ENCODE results near the gene COL9A3. TPM values are rescaled to one million over a fixed set of nuclear protein-coding genes. Genes with fewer than 3 reads are reported as not detected.

COL9A3 gene
- total and polyA plus RNA-seq, 2 of the 8 experiments (the other 6 are each of a cell fraction or from before 2014, with no cell fraction given), result 21.7 to 80.1 TPM

DNA sequence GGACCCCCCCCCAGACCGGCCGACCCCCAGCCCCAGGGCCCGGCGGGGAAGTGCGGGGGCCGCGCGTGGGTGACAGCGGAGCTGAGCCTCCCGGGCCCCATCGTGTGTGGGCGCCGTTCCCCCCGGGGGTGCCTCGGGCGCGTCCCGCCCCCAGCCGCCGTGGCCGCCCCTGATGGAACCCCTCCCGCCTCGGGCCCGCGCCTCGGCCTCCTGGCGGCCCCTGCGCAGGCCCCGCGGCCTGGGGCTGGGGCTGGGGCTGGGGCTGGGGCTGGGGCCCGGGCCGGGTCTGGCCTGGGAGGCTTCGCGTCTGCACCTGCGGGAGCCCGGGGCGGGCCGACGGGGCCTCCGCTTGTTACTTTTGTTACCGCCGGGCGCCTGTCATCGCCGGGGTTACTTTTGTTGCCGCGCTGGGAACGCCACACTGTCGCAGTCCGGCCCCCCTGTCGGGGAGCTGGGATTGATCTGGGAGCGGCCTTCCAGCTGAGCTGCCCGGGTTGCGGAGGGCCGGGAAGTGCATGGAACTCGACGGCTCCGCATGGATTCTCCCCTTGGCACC lies 11.6 kb upstream of the COL9A3 start (continued):
- TF ChIP-seq, protein P1, sequence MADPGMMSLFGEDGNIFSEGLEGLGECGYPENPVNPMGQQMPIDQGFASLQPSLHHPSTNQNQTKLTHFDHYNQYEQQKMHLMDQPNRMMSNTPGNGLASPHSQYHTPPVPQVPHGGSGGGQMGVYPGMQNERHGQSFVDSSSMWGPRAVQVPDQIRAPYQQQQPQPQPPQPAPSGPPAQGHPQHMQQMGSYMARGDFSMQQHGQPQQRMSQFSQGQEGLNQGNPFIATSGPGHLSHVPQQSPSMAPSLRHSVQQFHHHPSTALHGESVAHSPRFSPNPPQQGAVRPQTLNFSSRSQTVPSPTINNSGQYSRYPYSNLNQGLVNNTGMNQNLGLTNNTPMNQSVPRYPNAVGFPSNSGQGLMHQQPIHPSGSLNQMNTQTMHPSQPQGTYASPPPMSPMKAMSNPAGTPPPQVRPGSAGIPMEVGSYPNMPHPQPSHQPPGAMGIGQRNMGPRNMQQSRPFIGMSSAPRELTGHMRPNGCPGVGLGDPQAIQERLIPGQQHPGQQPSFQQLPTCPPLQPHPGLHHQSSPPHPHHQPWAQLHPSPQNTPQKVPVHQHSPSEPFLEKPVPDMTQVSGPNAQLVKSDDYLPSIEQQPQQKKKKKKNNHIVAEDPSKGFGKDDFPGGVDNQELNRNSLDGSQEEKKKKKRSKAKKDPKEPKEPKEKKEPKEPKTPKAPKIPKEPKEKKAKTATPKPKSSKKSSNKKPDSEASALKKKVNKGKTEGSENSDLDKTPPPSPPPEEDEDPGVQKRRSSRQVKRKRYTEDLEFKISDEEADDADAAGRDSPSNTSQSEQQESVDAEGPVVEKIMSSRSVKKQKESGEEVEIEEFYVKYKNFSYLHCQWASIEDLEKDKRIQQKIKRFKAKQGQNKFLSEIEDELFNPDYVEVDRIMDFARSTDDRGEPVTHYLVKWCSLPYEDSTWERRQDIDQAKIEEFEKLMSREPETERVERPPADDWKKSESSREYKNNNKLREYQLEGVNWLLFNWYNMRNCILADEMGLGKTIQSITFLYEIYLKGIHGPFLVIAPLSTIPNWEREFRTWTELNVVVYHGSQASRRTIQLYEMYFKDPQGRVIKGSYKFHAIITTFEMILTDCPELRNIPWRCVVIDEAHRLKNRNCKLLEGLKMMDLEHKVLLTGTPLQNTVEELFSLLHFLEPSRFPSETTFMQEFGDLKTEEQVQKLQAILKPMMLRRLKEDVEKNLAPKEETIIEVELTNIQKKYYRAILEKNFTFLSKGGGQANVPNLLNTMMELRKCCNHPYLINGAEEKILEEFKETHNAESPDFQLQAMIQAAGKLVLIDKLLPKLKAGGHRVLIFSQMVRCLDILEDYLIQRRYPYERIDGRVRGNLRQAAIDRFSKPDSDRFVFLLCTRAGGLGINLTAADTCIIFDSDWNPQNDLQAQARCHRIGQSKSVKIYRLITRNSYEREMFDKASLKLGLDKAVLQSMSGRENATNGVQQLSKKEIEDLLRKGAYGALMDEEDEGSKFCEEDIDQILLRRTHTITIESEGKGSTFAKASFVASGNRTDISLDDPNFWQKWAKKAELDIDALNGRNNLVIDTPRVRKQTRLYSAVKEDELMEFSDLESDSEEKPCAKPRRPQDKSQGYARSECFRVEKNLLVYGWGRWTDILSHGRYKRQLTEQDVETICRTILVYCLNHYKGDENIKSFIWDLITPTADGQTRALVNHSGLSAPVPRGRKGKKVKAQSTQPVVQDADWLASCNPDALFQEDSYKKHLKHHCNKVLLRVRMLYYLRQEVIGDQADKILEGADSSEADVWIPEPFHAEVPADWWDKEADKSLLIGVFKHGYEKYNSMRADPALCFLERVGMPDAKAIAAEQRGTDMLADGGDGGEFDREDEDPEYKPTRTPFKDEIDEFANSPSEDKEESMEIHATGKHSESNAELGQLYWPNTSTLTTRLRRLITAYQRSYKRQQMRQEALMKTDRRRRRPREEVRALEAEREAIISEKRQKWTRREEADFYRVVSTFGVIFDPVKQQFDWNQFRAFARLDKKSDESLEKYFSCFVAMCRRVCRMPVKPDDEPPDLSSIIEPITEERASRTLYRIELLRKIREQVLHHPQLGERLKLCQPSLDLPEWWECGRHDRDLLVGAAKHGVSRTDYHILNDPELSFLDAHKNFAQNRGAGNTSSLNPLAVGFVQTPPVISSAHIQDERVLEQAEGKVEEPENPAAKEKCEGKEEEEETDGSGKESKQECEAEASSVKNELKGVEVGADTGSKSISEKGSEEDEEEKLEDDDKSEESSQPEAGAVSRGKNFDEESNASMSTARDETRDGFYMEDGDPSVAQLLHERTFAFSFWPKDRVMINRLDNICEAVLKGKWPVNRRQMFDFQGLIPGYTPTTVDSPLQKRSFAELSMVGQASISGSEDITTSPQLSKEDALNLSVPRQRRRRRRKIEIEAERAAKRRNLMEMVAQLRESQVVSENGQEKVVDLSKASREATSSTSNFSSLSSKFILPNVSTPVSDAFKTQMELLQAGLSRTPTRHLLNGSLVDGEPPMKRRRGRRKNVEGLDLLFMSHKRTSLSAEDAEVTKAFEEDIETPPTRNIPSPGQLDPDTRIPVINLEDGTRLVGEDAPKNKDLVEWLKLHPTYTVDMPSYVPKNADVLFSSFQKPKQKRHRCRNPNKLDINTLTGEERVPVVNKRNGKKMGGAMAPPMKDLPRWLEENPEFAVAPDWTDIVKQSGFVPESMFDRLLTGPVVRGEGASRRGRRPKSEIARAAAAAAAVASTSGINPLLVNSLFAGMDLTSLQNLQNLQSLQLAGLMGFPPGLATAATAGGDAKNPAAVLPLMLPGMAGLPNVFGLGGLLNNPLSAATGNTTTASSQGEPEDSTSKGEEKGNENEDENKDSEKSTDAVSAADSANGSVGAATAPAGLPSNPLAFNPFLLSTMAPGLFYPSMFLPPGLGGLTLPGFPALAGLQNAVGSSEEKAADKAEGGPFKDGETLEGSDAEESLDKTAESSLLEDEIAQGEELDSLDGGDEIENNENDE (IDR thresholded peaks at IDR 0.05; ENCODE audit: insufficient replicate concordance, low read length), result no peak
- no peak for TF ChIP-seq POLR2A (IDR thresholded peaks at IDR 0.05; ENCODE audit: control extremely low read depth in 1 of 2, low read depth in 2 of 2, low read length in 2 of 2)
- no peak for TF ChIP-seq SRF (IDR thresholded peaks at IDR 0.05; ENCODE audit: low read depth, low read length)
- TF ChIP-seq BACH1 (IDR thresholded peaks at IDR 0.05; ENCODE audit: low read length), result no peak
- TF ChIP-seq MAFK (IDR thresholded peaks at IDR 0.05; ENCODE audit: low read depth, low read length), result no peak
- TF ChIP-seq PHF8 (conservative IDR thresholded peaks at IDR 0.05; ENCODE audit: low read depth, low read length), result 0 out of 2 replicates have a peak, but pooled peaks have one; percentile 5
- no peak for TF ChIP-seq POU5F1 (IDR thresholded peaks at IDR 0.05; ENCODE audit: low read depth, low read length)
- no peak for TF ChIP-seq BRCA1 (IDR thresholded peaks at IDR 0.05; ENCODE audit: low read depth, low read length)

Measured in H1 (cell line).